MCF 10A (cell line): ENCODE results near the gene STK31. TPM values are rescaled to one million over a fixed set of nuclear protein-coding genes. Genes with fewer than 3 reads are reported as not detected.

Experiments used
- BruUV-seq: library from RNA; stranded (reverse); fragments of 400-500 nt; replicated peaks from 2 replicates; lab custom pipeline; 2021; lab: Mats Ljungman, UMichigan
- CTCF ChIA-PET: fragments of 300-600 bp; sonication (Branson Sonifier 250); formaldehyde crosslinking; extraction: SDS; loops from one replicate; lab custom pipeline; 2021; ENCODE audit warnings: antibody characterized with exemption, inconsistent platforms; lab: Yijun Ruan, JAX
- POLR2A ChIA-PET: fragments of 300-600, 350-650 bp; sonication (Branson Sonifier 250); formaldehyde crosslinking; extraction: SDS; loops from one replicate; lab custom pipeline; 2020; ENCODE audit warnings: antibody characterized with exemption, inconsistent platforms; lab: Yijun Ruan, JAX
- DNase-seq: peaks from one replicate; pipeline ENCODE4 v3.0.0-alpha.2; 2018; ENCODE audit not compliant: unreplicated experiment
- H3K27ac Mint-ChIP-seq: one replicate; pipeline ENCODE4 v1.8.0; 2022; ENCODE audit warnings: mild to moderate bottlenecking, low read depth, mixed read lengths; ENCODE audit not compliant: unreplicated experiment
- H3K27me3 Mint-ChIP-seq: one replicate; pipeline ENCODE4 v1.8.0; 2022; ENCODE audit warnings: mixed read lengths; ENCODE audit not compliant: insufficient read depth, unreplicated experiment
- H3K36me3 Mint-ChIP-seq: one replicate; pipeline ENCODE4 v1.8.0; 2022; ENCODE audit warnings: mild to moderate bottlenecking, moderate library complexity, mixed read lengths; ENCODE audit not compliant: insufficient read depth, unreplicated experiment
- H3K4me1 Mint-ChIP-seq: one replicate; pipeline ENCODE4 v1.8.0; 2022; ENCODE audit warnings: mixed read lengths; ENCODE audit not compliant: insufficient read depth, unreplicated experiment
- H3K4me3 Mint-ChIP-seq: one replicate; pipeline ENCODE4 v1.8.0; 2022; ENCODE audit warnings: mild to moderate bottlenecking, moderate library complexity, mixed read lengths; ENCODE audit not compliant: unreplicated experiment
- H3K9me3 Mint-ChIP-seq: one replicate; pipeline ENCODE4 v1.8.0; 2022; ENCODE audit warnings: mixed read lengths; ENCODE audit not compliant: unreplicated experiment
- intact Hi-C: fragments of 100-400 bp; cut with micrococcal nuclease; formaldehyde crosslinking; loops from 2 replicates; pipeline ENCODE4 v1.14.1; 2022
- total RNA-seq: library from RNA; stranded (reverse); gene quantifications from 2 replicates; pipeline ENCODE4 v1.2.3, GENCODE V29; 2022
- TF ChIP-seq, protein P1 (sequence below): fragments of 200-600 bp; IDR thresholded peaks from one replicate; pipeline ENCODE4 v1.8.0; 2022; ENCODE audit warnings: antibody characterized with exemption, mild to moderate bottlenecking; ENCODE audit not compliant: unreplicated experiment

STK31 gene
- total RNA-seq, 1 experiment from 2014 or later = not detected

DNA sequence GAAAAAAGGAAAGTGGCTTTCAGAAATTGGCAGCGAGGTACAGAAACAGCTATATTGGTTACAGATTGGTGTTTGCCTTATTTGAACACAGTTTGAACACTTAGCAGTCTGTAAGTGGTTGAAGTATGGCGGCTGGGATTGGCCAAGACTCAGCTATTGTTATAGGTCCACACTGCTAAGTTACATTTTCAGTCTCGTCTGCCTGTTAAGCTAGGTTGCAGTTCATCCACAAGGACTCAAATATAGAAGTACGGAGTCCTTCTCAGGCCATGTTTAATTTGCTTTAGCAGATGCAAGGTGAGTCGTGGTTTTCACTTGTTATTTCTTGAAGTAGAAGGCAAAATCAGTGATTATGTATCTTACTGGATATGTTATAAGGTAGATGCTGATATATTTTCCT is 73.1 kb downstream of the STK31 start:
- Mint-ChIP-seq H3K4me1 (no peaks in the 10 kb centered on the region), H3K9me3 (no peaks in the 10 kb centered on the region), H3K4me3 (no peak overlapping the region), H3K36me3 (peaks cover 5% of the 10 kb centered on the region), H3K27me3 (no peaks in the 10 kb centered on the region), H3K27ac (no peak overlapping the region)
- ChIA-PET CTCF (no interaction called here), POLR2A (interaction anchor here (1.1 kb wide), 1 partner anchor 10 kb away, joined by 3 read pairs; no protein-coding TSS in a partner anchor)
- no peak for DNase-seq
- TF ChIP-seq, protein P1, sequence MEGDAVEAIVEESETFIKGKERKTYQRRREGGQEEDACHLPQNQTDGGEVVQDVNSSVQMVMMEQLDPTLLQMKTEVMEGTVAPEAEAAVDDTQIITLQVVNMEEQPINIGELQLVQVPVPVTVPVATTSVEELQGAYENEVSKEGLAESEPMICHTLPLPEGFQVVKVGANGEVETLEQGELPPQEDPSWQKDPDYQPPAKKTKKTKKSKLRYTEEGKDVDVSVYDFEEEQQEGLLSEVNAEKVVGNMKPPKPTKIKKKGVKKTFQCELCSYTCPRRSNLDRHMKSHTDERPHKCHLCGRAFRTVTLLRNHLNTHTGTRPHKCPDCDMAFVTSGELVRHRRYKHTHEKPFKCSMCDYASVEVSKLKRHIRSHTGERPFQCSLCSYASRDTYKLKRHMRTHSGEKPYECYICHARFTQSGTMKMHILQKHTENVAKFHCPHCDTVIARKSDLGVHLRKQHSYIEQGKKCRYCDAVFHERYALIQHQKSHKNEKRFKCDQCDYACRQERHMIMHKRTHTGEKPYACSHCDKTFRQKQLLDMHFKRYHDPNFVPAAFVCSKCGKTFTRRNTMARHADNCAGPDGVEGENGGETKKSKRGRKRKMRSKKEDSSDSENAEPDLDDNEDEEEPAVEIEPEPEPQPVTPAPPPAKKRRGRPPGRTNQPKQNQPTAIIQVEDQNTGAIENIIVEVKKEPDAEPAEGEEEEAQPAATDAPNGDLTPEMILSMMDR = no peak
- intact Hi-C loops = no loop called here
- no TSS peak for BruUV-seq

DNA sequence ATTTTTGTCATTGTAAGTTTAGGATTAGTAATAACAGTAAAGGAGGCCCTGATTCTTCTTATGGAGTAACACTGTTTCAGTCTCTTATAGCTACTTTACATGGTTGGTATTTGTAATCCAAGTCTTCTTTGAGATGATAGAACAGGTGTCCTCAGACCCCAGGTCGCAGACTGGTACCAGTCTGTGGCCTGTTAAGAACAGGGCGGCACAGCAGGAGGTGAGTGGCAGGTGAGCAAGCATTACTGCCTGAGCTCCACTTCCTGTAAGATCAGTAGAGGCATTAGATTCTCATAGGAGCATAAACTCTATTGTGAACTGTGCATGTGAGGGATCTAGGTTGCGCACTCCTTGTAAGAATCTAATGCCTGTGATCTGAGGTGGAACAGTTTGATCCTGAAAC is 77.3 kb downstream of the STK31 start:
- BruUV-seq = no TSS peak
- TF ChIP-seq, protein P1 = no peak
- ChIA-PET POLR2A (no interaction called here), CTCF (no interaction called here)
- no peaks in the 10 kb centered on the region for H3K9me3 Mint-ChIP-seq
- H3K4me3 Mint-ChIP-seq = no peak overlapping the region
- peaks cover 5% of the 10 kb centered on the region for H3K36me3 Mint-ChIP-seq
- no peak for DNase-seq
- H3K27ac Mint-ChIP-seq = no peak overlapping the region
- no peaks in the 10 kb centered on the region for H3K4me1 Mint-ChIP-seq
- H3K27me3 Mint-ChIP-seq = no peaks in the 10 kb centered on the region
- intact Hi-C loops = no loop called here

DNA sequence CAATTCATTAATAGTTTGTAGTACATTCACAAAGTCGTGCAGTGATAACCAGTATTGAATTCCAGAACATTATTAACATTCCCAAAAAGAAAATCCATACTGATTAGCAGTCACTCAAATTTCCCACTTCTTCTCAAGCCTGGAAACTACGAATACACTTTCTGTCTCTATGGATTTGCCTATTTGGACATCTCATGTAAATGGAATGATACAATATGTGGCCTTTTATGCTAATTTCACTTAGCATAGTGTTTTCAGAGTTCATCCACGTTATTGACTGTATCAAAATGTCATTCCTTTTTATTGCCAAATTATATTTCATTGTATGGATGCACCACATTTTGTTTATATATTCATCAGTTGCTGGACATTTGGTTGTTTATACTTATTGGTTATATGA is 78.8 kb downstream of the STK31 start:
- Mint-ChIP-seq H3K4me3 (no peak overlapping the region), H3K27ac (no peak overlapping the region), H3K9me3 (peaks cover under 1% of the 10 kb centered on the region), H3K4me1 (no peaks in the 10 kb centered on the region), H3K36me3 (peaks cover 5% of the 10 kb centered on the region), H3K27me3 (no peaks in the 10 kb centered on the region)
- CTCF ChIA-PET = no interaction called here
- intact Hi-C loops = no loop called here
- POLR2A ChIA-PET = no interaction called here
- DNase-seq = no peak
- BruUV-seq = no TSS peak
- TF ChIP-seq, protein P1 = no peak

DNA sequence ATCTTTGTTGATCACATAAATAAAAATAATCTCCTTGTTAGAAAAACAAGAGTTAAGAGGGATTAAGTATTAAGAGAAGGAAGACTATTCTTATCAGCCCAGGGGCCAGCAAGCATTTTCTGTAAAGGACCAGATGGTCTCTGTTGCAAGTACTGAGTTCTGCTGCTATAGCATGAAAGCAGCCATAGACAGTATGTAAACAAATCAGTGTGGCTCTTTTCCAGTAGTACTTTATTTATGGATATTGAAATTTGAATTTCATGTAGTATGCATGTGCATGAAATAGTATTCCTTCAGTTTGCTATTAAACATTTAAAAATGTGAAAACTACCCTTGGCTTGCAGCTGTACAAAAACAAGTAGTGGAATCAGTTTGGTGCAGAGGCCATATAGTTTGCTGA is 81.7 kb downstream of the STK31 start:
- TF ChIP-seq, protein P1 = no peak
- intact Hi-C loops = no loop called here
- peaks cover 11% of the 10 kb centered on the region for H3K9me3 Mint-ChIP-seq

More for the DNA sequence above, 81.7 kb downstream of the STK31 start:
- Mint-ChIP-seq H3K27me3 (no peaks in the 10 kb centered on the region), H3K36me3 (peaks cover 5% of the 10 kb centered on the region), H3K4me3 (no peak overlapping the region), H3K4me1 (no peaks in the 10 kb centered on the region), H3K27ac (no peak overlapping the region)
- CTCF ChIA-PET = interaction anchor here (0.6 kb wide), 1 partner anchor 1307 kb away, joined by 5 read pairs; no protein-coding TSS in a partner anchor
- DNase-seq = no peak
- POLR2A ChIA-PET = no interaction called here
- BruUV-seq = no TSS peak
